Fibroblast of peridontal ligament (primary cell): ENCODE data around the gene SLC47A2.
"Not testable (repeated sequence)": the region's sequence is repeated elsewhere in the genome, so short reads cannot be mapped to it uniquely, and the experiment has no call there.

Experiments
- DNase-seq: peaks from one replicate; pipeline ENCODE4 v3.0.0-alpha.2; 2010; ENCODE audit errors: extremely low read depth

Gene SLC47A2, protein sequence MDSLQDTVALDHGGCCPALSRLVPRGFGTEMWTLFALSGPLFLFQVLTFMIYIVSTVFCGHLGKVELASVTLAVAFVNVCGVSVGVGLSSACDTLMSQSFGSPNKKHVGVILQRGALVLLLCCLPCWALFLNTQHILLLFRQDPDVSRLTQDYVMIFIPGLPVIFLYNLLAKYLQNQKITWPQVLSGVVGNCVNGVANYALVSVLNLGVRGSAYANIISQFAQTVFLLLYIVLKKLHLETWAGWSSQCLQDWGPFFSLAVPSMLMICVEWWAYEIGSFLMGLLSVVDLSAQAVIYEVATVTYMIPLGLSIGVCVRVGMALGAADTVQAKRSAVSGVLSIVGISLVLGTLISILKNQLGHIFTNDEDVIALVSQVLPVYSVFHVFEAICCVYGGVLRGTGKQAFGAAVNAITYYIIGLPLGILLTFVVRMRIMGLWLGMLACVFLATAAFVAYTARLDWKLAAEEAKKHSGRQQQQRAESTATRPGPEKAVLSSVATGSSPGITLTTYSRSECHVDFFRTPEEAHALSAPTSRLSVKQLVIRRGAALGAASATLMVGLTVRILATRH

DNA sequence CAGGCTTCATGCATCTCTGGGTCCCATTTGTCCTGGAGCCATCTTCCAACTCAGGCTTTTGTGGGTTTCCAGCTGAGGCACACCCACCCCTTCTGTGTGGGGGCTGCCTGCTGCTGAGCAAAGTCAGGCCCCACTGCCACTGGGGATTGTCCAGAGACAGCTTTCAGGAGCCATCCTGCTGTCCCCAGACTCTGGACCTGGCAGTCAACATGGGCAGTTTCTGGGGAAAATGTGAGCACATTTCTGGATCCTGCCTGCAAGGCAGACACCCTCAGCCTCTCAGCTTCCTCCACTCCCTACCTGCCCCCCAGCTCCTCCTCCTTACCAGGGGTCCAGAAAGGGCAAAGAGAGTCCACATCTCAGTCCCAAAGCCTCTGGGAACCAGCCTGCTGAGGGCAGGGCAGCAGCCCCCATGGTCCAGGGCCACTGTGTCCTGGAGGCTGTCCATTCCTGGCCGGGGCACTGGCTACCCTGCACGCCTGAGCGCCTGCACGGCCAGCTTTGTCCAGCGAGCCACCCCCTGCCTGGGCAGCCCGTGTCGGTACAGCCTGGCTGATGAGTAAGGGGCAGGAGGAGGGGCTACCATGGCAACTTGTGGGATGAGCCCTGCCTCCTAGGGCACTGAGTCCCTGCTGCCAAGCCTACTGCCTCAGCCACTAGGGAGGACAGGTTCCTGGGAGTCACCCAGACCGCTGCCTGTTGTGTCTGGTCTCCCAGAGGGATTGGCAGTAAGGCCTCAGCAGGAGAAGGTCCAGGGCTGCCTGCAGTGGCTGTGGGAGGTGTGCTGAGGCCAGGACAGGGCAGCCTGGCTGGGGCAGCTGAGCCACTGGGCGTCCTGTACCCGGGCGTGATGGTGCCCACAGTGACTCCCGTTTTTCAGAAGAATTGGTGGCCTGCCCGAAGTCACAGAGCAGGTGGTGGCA lies at the start of gene SLC47A2:
Gene SLC47A2 (minus strand): TSS at position 477 of the 923 bp plus-strand sequence. CDS start 29 bp downstream, at position 448.
- no peak for DNase-seq

- DNase-seq: no peak
These were observed 49.6 kb upstream of the SLC47A2 start for GRCh38 chr17:19766016-19766415.

GRCh38 chr17:19763991-19764390 lies 47.6 kb upstream of the SLC47A2 start:
- DNase-seq: not testable (repeated sequence)

DNA sequence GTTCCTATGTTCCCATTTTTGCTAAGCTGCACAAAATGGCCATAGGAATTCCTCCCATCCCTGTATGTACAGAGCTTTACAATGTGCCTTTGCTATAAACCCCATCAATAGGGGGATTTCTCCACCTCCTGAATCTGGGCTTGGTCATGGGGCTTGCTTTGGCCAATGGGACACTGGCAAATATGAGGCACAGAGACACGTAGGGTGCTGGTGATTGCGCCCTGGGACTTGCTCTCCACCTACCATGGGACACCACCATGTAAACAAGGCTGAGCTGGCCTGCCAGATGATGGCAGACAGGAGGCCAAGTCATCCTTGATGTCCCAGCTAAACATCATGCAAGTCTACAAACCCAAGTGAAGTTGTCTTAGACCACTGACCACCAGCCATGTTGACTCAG lies 47.0 kb upstream of the SLC47A2 start:
- DNase-seq: no peak

GRCh38 chr17:19762515-19762961 lies 46.2 kb upstream of the SLC47A2 start:
- DNase-seq: peak; percentile 58

GRCh38 chr17:19760746-19761145 lies 44.4 kb upstream of the SLC47A2 start:
- DNase-seq: no peak

- DNase-seq: no peak
These were observed 43.5 kb upstream of the SLC47A2 start for GRCh38 chr17:19759568-19760549.

GRCh38 chr17:19757536-19758180 lies 41.3 kb upstream of the SLC47A2 start:
- DNase-seq: no peak

DNA sequence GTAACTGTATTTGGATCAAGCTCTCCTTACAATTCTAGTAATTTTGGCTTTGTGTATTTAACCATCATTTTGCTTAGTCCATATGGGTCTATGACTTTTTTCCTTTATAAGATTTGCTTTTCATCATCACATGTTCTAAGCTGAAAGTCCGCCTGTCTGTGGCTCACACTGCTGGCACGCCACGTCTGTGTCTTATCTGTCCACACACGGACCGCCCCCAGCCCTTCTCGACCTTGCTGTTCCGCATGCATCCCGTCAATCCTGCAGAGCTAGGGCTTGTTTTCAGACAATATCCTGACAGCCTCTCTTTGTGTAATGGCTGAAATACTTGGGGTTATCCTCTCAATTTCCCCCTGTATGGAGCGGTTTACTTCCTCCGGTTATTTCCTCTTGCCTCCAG lies 40.2 kb upstream of the SLC47A2 start:
- DNase-seq: no peak

GRCh38 chr17:19755821-19756510 lies 39.6 kb upstream of the SLC47A2 start:
- DNase-seq: no peak

DNA sequence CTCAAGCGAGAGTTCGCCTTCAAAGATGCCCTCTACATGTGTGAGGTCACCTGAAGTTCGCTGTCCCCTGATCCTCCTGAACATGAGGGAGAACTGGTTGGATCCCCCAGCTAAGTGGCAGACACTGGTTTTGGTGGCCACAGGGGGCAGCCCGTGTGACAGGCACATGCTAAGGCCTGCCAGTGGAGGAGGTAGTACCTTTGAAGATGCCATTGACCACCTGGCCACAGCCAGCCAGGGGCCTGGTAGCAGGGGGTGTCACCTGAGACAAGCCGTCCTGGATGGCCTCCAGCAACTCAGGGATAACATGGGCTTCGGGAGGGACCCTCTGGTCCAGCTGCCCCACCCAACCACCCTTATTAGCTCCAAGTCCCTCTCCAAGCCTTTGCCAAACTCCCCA lies 39.0 kb upstream of the SLC47A2 start:
- DNase-seq: no peak

GRCh38 chr17:19753661-19754463 lies 37.5 kb upstream of the SLC47A2 start:
- no peak for DNase-seq

GRCh38 chr17:19753051-19753509 lies 36.7 kb upstream of the SLC47A2 start:
- DNase-seq: peak; percentile 68

DNA sequence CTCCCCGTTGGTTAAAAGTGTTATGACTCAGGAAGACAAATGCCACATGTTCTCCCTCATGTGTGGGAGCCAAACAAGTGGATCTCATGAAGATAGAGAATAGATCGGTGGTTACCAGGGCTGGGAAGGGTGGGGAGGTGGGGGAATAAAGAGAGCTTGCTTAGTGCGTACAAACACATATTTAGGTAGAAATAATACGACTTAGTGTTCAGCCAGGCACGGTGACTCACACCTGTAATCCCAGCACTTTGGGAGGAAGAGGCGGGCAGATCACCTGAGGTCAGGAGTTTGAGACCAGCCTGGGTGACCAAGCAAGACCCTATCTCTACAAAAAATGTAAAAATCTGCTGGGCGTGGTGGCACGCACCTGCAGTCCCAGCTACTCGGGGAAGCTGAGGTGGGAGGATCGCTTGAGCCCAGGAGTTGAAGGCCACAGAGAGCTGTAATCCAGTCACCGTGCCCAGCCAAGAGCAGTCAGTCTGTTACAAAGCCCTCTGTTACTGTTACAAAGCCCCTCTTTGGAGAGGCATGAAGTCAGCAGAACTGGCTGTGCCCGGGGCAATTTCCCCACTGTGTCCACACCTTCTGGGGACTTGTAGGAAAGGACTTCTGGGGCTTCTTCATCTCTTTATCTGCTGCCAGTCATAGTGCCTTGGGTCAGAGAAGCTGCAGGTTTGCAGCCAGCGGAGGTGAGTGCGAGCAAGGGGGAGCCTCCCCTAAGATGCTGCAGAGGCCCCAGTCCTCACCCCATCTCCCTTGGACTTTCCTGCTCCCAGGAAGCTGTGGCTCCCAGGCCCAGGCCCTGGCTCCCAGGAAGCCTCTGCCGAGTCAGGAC lies 36.0 kb upstream of the SLC47A2 start:
- no peak for DNase-seq

- DNase-seq: no peak
These were observed 34.5 kb upstream of the SLC47A2 start for GRCh38 chr17:19750835-19751234.

- DNase-seq: no peak
These were observed 33.7 kb upstream of the SLC47A2 start for GRCh38 chr17:19750020-19750572.

DNA sequence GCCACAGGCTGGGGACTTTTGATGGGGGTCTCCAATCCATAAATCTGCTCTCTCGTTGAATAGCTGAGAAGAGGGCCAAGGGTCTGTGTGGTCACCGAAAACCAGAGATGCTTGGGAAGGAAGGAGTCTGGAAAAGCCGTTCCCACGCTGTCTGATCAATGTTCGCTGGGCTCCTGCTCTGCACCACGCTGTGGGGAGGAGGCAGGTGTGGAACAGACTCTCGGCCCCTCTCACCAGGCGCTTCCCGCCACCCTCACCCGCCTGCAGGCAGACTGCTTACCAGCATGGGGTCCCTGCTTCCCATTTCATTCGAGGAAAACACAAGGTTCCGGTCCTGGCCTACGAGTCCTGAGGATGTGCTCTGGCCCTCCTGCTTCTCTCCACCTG lies 32.4 kb upstream of the SLC47A2 start:
- no peak for DNase-seq
